NCI-H345 (cell line): ENCODE results near the gene NACAD.
A peak's percentile ranks its signal among the peaks of the same experiment; 100 is the strongest.

Experiments used
- DNase-seq: peaks from one replicate; lab custom pipeline; 2025; lab: John Stamatoyannopoulos, UW

Gene NACAD

GRCh38 chr7:45088821-45089340 lies at the start of gene NACAD:
TSS of gene NACAD (minus strand) at chr7:45088969. CDS start at chr7:45088894, 75 bp downstream.
- DNase-seq = peak; percentile 70

GRCh38 chr7:45136106-45137060 lies 47.6 kb upstream of the NACAD start:
- peak; percentile 65 for DNase-seq

- no peak for DNase-seq
Observed at GRCh38 chr7:45133877-45134276, 45.1 kb upstream of the NACAD start.

GRCh38 chr7:45133352-45133751 lies 44.6 kb upstream of the NACAD start:
- no peak for DNase-seq

GRCh38 chr7:45132708-45133320 lies 44.0 kb upstream of the NACAD start:
- DNase-seq = no peak

- no peak for DNase-seq
Observed at GRCh38 chr7:45131891-45132290, 43.1 kb upstream of the NACAD start.

GRCh38 chr7:45130910-45131309 lies 42.1 kb upstream of the NACAD start:
- DNase-seq = peak; percentile 23

GRCh38 chr7:45129906-45130305 lies 41.1 kb upstream of the NACAD start:
- no peak for DNase-seq

- no peak for DNase-seq
Observed at GRCh38 chr7:45129181-45129800, 40.5 kb upstream of the NACAD start.

- no peak for DNase-seq
Observed at GRCh38 chr7:45126920-45127319, 38.2 kb upstream of the NACAD start.

GRCh38 chr7:45126201-45126600 lies 37.4 kb upstream of the NACAD start:
- no peak for DNase-seq

GRCh38 chr7:45125193-45125904 lies 36.6 kb upstream of the NACAD start:
- DNase-seq = no peak

GRCh38 chr7:45123913-45124710 lies 35.3 kb upstream of the NACAD start:
- no peak for DNase-seq

GRCh38 chr7:45122975-45123860 lies 34.4 kb upstream of the NACAD start:
- DNase-seq = no peak

GRCh38 chr7:45119550-45119949 lies 30.8 kb upstream of the NACAD start:
- no peak for DNase-seq

GRCh38 chr7:45118889-45119331 lies 30.1 kb upstream of the NACAD start:
- DNase-seq = no peak

GRCh38 chr7:45118292-45118691 lies 29.5 kb upstream of the NACAD start:
- no peak for DNase-seq

GRCh38 chr7:45117582-45117981 lies 28.8 kb upstream of the NACAD start:
- DNase-seq = no peak

- no peak for DNase-seq
Observed at GRCh38 chr7:45116048-45116447, 27.3 kb upstream of the NACAD start.

- no peak for DNase-seq
Observed at GRCh38 chr7:45114926-45115325, 26.2 kb upstream of the NACAD start.
